GM23338 (cell line): ENCODE results near the gene STX1B. TPM values are rescaled to one million over a fixed set of nuclear protein-coding genes. Genes with fewer than 3 reads are reported as not detected.

ENCODE experiments used
- ATAC-seq: fragments of 200-7000 bp; cut with Tn5 transposase; 3 replicates; pipeline ENCODE4 v1.9.1; 2020
- DNase-seq: peaks from one replicate; pipeline ENCODE4 v3.0.0-alpha.2; 2015; ENCODE audit warnings: low spot score
- H2AFZ ChIP-seq: fragments of 200-600 bp; sonication (generic); 2 replicates; pipeline ENCODE4 v1.8.0; 2016; ENCODE audit warnings: antibody characterized with exemption, mild to moderate bottlenecking, moderate library complexity
- H3F3A ChIP-seq: fragments of 200-600 bp; sonication (generic); replicated peaks from 2 replicates; pipeline ENCODE4 v1.8.0; 2017; ENCODE audit warnings: antibody characterized with exemption, mixed run types, low read depth
- H3K27ac ChIP-seq: fragments of 200-600 bp; sonication (generic); 2 replicates; pipeline ENCODE4 v1.6.1; 2016; ENCODE audit warnings: low read depth
- H3K27me3 ChIP-seq: fragments of 200-600 bp; sonication (generic); 2 replicates; pipeline ENCODE4 v1.8.0; 2016; ENCODE audit warnings: mild to moderate bottlenecking, mixed run types, moderate library complexity; ENCODE audit not compliant: insufficient read depth
- H3K36me3 ChIP-seq: fragments of 200-600 bp; sonication (generic); 2 replicates; pipeline ENCODE4 v1.8.0; 2016; ENCODE audit warnings: mild to moderate bottlenecking; ENCODE audit not compliant: insufficient read depth
- H3K4me1 ChIP-seq: fragments of 200-600 bp; sonication (generic); 2 replicates; pipeline ENCODE4 v1.8.0; 2016; ENCODE audit warnings: mild to moderate bottlenecking, moderate library complexity; ENCODE audit not compliant: insufficient read depth
- H3K4me2 ChIP-seq: fragments of 200-600 bp; sonication (generic); 2 replicates; pipeline ENCODE4 v1.7.1; 2017; ENCODE audit warnings: mixed run types
- H3K4me3 ChIP-seq: fragments of 200-600 bp; sonication (generic); 2 replicates; pipeline ENCODE4 v1.6.1; 2016; ENCODE audit warnings: mixed run types
- H3K79me2 ChIP-seq: fragments of 200-600 bp; sonication (generic); replicated peaks from 2 replicates; pipeline ENCODE4 v1.8.0; 2017; ENCODE audit warnings: mild to moderate bottlenecking; ENCODE audit not compliant: insufficient read depth
- H3K9me2 ChIP-seq: fragments of 200-600 bp; sonication (generic); 2 replicates; pipeline ENCODE4 v1.8.0; 2017; ENCODE audit not compliant: insufficient read depth
- H4K20me1 ChIP-seq: fragments of 200-600 bp; sonication (generic); replicated peaks from 2 replicates; pipeline ENCODE4 v1.8.0; 2017; ENCODE audit warnings: mild to moderate bottlenecking; ENCODE audit not compliant: insufficient read depth
- H3K27ac Mint-ChIP-seq: 2 replicates; pipeline ENCODE4 v1.8.0; 2020; ENCODE audit warnings: inconsistent platforms, mild to moderate bottlenecking, moderate library complexity, mixed read lengths
- H3K27me3 Mint-ChIP-seq: 3 replicates; pipeline ENCODE4 v1.8.0; 2022; ENCODE audit warnings: low read depth, mild to moderate bottlenecking, moderate library complexity, mixed read lengths, inconsistent platforms; ENCODE audit not compliant: insufficient read depth, poor library complexity
- H3K36me3 Mint-ChIP-seq: 3 replicates; pipeline ENCODE4 v1.8.0; 2021; ENCODE audit warnings: low read depth, mild to moderate bottlenecking, inconsistent platforms, moderate library complexity, mixed read lengths
- H3K4me1 Mint-ChIP-seq: 3 replicates; pipeline ENCODE4 v1.8.0; 2020; ENCODE audit warnings: mild to moderate bottlenecking, inconsistent platforms, mixed read lengths
- H3K4me3 Mint-ChIP-seq: 3 replicates; pipeline ENCODE4 v1.8.0; 2021; ENCODE audit warnings: moderate library complexity, mild to moderate bottlenecking, inconsistent platforms, mixed read lengths
- H3K9me3 Mint-ChIP-seq: 3 replicates; pipeline ENCODE4 v1.8.0; 2020; ENCODE audit warnings: moderate library complexity, mild to moderate bottlenecking, inconsistent platforms, mixed read lengths
- NANOG ChIP-seq: IDR thresholded peaks from 2 replicates; pipeline ENCODE4 v1.6.1; 2016; ENCODE audit warnings: antibody characterized with exemption, borderline replicate concordance
- POLR2AphosphoS5 ChIP-seq: IDR thresholded peaks from 2 replicates; pipeline ENCODE4 v1.6.1; 2016; ENCODE audit warnings: antibody characterized with exemption, low read depth
- ZNF114 ChIP-seq: fragments of 250-450 bp; sonication (Bioruptor Pico); IDR thresholded peaks from 2 replicates; pipeline ENCODE4 v1.5.0; 2020; ENCODE audit warnings: mild to moderate bottlenecking, moderate library complexity
- ZNF331 ChIP-seq: fragments of 250-450 bp; sonication (Bioruptor Pico); IDR thresholded peaks from 2 replicates; pipeline ENCODE4 v1.5.0; 2020; ENCODE audit warnings: low read depth, mild to moderate bottlenecking, moderate library complexity
- polyA plus RNA-seq: library from polyadenylated mRNA; unstranded; fragments of >200 nt; fragmentation: Nextera tagmentation; extraction: Ambion mirVana; gene quantifications from 2 replicates; pipeline ENCODE4 v1.2.1, GENCODE V29; 2016
- total RNA-seq: library from RNA; depleted of rRNA; stranded (reverse); fragments of >200 nt; shearing (Covaris generic); gene quantifications from 2 replicates; pipeline ENCODE4 v1.2.3, GENCODE V29; 2014
- TF ChIP-seq, protein P1 (sequence below), 2 experiments: fragments of 200-600 bp in 1 of 2; sonication (generic) in 1 of 2; conservative IDR thresholded peaks; 2 replicates each; pipeline versions ENCODE4 v1.5.1 to v1.6.1; 2016 to 2017; ENCODE audit warnings: antibody characterized with exemption in 2 of 2, low read depth in 2 of 2, mild to moderate bottlenecking in 2 of 2, moderate library complexity in 1 of 2
- TF ChIP-seq, protein P2 (sequence below): fragments of 250-450 bp; sonication (Bioruptor Pico); IDR thresholded peaks from 2 replicates; pipeline ENCODE4 v1.5.0; 2020; ENCODE audit warnings: mild to moderate bottlenecking, moderate library complexity

The STX1B gene
- total and polyA plus RNA-seq, 2 experiments from 2014 or later = 1.7 to 9.5 TPM

DNA sequence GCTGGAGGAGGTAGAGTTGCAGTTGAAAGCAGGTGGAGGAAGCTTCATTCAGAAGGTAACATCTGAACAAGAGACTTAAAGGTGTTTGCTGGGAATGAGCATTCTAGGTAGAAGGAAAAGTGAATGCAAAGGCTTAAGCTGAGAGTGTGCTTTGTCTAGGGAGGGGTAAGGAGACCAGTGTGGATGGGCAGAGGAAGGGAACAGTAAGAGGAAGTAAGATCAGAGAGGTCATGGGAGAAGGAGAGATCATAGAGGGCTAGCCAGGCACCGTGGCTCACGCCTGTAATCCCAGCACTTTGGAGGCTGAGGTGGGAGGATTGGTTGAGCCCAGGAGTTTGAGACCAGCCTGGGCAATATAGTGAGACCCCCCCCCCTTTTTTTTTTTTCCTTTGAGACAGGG is 26.3 kb upstream of the STX1B start:
- Histone ChIP-seq H2AFZ (no peak overlapping the region), H3K9me2 (no peaks in the 10 kb centered on the region), H3K27me3 (no peaks in the 10 kb centered on the region), H3K79me2 (no peaks in the 10 kb centered on the region; the same call in 1 of the 2 replicates), H3K27ac (no peak overlapping the region), H3K4me1 (peaks cover 9% of the 10 kb centered on the region), H3K36me3 (no peaks in the 10 kb centered on the region; the same call in 1 of the 2 replicates), H3F3A (peaks cover 16% of the 10 kb centered on the region), H4K20me1 (no peaks in the 10 kb centered on the region), H3K4me2 (no peak overlapping the region), H3K4me3 (no peak overlapping the region)
- no peaks in the 10 kb centered on the region; the same call in 2 of the 3 replicates for H3K9me3 Mint-ChIP-seq
- no peak overlapping the region for H3K27ac Mint-ChIP-seq
- H3K36me3 Mint-ChIP-seq = peaks cover 6% of the 10 kb centered on the region
- no peak for TF ChIP-seq NANOG
- no peak for TF ChIP-seq ZNF331
- TF ChIP-seq, protein P1, sequence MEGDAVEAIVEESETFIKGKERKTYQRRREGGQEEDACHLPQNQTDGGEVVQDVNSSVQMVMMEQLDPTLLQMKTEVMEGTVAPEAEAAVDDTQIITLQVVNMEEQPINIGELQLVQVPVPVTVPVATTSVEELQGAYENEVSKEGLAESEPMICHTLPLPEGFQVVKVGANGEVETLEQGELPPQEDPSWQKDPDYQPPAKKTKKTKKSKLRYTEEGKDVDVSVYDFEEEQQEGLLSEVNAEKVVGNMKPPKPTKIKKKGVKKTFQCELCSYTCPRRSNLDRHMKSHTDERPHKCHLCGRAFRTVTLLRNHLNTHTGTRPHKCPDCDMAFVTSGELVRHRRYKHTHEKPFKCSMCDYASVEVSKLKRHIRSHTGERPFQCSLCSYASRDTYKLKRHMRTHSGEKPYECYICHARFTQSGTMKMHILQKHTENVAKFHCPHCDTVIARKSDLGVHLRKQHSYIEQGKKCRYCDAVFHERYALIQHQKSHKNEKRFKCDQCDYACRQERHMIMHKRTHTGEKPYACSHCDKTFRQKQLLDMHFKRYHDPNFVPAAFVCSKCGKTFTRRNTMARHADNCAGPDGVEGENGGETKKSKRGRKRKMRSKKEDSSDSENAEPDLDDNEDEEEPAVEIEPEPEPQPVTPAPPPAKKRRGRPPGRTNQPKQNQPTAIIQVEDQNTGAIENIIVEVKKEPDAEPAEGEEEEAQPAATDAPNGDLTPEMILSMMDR (conservative IDR thresholded peaks at IDR 0.05; ENCODE audit: low read depth in 2 of 2) = no peak
- TF ChIP-seq, protein P2, sequence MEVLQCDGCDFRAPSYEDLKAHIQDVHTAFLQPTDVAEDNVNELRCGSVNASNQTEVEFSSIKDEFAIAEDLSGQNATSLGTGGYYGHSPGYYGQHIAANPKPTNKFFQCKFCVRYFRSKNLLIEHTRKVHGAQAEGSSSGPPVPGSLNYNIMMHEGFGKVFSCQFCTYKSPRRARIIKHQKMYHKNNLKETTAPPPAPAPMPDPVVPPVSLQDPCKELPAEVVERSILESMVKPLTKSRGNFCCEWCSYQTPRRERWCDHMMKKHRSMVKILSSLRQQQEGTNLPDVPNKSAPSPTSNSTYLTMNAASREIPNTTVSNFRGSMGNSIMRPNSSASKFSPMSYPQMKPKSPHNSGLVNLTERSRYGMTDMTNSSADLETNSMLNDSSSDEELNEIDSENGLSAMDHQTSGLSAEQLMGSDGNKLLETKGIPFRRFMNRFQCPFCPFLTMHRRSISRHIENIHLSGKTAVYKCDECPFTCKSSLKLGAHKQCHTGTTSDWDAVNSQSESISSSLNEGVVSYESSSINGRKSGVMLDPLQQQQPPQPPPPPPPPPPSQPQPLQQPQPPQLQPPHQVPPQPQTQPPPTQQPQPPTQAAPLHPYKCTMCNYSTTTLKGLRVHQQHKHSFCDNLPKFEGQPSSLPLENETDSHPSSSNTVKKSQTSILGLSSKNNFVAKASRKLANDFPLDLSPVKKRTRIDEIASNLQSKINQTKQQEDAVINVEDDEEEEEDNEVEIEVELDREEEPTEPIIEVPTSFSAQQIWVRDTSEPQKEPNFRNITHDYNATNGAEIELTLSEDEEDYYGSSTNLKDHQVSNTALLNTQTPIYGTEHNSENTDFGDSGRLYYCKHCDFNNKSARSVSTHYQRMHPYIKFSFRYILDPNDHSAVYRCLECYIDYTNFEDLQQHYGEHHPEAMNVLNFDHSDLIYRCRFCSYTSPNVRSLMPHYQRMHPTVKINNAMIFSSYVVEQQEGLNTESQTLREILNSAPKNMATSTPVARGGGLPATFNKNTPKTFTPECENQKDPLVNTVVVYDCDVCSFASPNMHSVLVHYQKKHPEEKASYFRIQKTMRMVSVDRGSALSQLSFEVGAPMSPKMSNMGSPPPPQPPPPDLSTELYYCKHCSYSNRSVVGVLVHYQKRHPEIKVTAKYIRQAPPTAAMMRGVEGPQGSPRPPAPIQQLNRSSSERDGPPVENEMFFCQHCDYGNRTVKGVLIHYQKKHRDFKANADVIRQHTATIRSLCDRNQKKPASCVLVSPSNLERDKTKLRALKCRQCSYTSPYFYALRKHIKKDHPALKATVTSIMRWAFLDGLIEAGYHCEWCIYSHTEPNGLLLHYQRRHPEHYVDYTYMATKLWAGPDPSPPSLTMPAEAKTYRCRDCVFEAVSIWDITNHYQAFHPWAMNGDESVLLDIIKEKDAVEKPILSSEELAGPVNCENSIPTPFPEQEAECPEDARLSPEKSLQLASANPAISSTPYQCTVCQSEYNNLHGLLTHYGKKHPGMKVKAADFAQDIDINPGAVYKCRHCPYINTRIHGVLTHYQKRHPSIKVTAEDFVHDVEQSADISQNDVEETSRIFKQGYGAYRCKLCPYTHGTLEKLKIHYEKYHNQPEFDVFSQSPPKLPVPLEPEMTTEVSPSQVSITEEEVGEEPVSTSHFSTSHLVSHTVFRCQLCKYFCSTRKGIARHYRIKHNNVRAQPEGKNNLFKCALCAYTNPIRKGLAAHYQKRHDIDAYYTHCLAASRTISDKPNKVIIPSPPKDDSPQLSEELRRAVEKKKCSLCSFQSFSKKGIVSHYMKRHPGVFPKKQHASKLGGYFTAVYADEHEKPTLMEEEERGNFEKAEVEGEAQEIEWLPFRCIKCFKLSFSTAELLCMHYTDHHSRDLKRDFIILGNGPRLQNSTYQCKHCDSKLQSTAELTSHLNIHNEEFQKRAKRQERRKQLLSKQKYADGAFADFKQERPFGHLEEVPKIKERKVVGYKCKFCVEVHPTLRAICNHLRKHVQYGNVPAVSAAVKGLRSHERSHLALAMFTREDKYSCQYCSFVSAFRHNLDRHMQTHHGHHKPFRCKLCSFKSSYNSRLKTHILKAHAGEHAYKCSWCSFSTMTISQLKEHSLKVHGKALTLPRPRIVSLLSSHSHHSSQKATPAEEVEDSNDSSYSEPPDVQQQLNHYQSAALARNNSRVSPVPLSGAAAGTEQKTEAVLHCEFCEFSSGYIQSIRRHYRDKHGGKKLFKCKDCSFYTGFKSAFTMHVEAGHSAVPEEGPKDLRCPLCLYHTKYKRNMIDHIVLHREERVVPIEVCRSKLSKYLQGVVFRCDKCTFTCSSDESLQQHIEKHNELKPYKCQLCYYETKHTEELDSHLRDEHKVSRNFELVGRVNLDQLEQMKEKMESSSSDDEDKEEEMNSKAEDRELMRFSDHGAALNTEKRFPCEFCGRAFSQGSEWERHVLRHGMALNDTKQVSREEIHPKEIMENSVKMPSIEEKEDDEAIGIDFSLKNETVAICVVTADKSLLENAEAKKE (CRISPR knock-in tag) = no peak
- no peak for TF ChIP-seq POLR2AphosphoS5
- TF ChIP-seq ZNF114 = no peak
- H3K4me3 Mint-ChIP-seq = no peak overlapping the region
- DNase-seq (no peak), ATAC-seq (no peak)
- peaks cover 8% of the 10 kb centered on the region; the same call in 1 of the 3 replicates for H3K4me1 Mint-ChIP-seq
- H3K27me3 Mint-ChIP-seq = peaks cover 12% of the 10 kb centered on the region
